Right forelimb (tissue), 1 donor: ENCODE results near the gene ARSK.

ENCODE experiments used
- DNase-seq: peaks from one replicate; pipeline ENCODE4 v3.0.0-alpha.2; 2018

ARSK gene

DNA sequence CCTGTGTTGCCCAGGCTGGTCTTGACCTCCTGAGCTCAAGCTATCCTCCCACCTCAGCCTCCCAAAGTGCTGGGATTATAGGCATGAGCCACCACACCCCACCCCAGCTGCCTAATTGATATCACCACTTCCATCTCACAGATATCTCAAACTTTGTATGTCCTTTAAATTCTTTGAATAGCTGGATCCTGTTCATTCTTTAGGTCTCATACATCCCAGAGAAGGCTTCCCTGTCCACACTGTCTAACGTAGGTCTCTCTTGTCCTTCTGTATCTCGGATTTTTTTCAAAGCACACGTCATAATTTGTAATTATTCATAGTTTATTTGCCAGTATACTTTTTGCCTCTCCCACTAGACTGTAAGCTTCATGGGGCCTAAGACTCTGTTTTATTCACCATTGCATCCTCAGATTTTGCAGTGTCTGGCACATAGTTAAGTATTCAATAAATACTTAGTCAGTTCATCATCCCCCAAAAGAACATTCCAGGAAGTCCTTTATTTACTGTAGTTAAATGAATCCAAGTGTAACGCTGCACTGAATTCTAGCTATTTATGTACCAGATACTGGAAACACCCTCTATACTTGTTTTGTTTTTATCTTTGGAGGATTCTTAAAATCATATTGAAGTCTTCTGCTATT, 10.5 kb downstream of the ARSK start:
- no peak for DNase-seq

DNA sequence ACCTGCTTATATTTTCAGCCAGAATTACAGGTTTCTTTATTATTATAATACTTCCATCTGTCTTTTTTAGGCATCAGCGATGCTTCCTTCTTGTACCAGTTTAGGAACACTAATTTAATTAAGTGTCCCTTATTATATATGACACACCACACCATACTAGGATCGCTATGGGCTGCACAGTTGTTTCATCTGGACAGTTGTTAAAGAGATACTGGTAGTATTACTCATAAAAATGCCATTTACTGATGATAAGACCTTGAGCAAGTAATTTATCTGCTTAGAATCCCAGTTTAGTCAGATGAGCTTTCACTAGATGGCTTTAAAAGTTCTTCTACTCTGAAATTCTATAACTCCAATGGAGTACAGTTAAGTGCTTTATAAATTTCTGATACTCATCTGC, 17.1 kb downstream of the ARSK start:
- no peak for DNase-seq

DNA sequence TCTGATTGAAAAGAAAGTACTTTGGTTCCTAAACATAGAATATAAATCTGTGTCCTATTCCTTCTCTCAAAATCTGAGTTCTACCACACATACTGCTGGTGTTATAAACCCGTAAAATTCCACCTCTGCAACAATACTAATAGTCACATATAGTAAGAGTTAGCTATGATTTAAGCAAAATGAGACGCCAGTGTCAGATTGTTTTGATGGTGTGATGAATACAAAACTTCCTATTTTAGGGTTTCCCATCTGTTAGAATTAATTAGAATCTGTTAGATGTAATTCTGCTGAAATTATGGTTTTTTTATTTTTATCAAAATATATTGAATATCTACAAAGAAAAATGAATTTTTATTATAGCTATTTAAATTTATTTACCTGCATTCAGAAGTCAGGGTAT, 26.7 kb downstream of the ARSK start:
- no peak for DNase-seq

DNA sequence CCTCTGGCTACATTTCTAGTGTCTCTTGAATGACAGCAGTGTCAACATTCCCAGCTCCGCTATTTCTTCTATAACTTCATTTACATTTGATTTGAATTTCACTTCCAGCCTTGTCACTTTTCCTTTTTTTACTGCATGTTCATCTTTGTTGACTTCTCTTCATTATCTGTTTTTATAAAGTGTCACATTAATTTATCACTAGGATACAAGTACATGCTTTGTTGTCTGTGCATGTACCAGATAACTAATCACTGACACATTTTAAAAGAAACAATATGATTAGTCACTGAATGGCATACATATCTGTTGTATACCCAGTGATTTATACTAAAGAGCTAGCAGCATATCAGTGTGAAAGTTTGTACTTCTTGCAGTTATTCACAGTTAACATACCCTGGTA, 29.1 kb downstream of the ARSK start:
- no peak for DNase-seq

DNA sequence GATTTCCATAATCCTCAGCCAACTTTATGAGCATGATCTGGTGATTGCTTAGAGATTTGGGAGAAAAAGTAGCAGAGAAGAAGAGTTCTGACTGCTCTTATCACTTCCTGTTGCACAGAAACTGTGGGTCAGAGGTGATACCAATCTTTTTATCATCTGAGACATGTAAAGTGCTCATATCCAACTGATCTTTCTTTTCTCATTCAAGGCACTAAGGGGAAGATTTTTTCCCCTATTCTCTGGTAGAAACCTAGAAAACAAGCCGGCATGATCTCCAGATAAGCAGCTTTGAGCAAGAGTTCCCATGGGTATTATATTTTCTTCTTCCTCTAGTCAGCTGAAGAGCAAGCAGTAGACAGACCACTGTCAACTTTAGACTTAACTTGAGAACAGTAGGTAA, 36.0 kb downstream of the ARSK start:
- DNase-seq, result no peak

DNA sequence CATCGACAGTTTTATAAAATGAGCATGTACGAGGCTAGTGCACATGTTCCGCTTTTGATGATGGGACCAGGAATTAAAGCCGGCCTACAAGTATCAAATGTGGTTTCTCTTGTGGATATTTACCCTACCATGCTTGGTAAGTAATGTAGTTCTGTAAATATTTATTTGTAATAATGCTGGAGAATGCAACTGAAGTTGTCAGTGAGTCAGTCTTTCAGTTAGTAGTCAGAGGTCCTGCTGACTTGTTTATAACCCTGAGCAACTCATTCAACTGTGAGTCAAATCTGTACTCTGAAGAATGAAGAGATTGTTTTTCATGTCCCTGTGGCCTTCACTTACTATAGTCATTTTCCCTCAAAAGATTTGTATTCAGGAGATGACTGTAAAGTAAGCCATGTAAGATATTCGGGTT, 36.6 kb downstream of the ARSK start:
- DNase-seq, result no peak

DNA sequence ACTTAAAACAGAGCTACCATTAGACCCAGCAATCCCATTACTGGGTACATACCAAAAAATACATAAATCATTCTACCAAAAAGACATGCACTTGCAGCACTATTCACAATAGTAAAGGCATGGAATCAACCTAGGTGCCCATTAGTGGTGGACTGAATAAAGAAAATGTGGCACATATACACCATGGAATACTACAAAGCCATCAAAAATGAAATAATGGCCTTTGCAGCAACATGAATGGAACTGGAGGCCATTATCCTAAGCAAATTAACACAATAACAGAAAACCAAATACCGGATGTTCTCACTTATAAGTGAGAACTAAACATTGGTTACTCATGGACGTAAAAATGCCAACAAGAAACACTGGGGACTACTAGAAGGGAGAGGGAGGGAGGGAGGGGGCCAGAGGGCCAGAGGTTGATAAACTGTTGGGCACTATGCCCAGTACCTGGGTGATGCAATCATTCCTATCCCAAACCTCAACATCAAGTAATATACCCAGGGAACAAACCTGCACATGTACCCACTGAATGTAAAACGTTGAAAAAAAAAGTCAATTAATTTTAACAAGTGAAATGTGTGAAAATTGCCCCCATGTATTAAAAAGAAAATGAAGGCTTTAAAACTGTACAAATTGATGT, 40.5 kb downstream of the ARSK start:
- DNase-seq, result no peak

DNA sequence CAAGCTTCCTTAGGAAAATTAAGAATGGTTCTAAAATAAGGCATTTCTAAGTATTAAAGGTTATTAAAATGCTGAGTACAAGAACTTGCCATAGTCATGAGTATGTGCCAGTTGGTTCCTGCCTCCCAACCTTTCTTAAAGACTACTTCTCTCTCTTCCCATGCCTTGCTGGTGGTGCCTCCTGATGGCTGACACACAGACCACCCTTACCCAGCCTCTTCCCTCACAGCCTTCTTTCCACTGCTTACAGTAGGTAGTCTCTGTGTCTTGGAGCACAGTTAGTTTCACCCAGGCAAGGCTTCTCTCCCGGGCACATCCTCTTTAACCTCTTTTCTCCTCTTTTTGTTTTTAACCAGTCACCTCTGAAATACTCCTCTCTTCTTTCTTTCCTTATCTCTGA, 44.4 kb downstream of the ARSK start:
- DNase-seq, result no peak

DNA sequence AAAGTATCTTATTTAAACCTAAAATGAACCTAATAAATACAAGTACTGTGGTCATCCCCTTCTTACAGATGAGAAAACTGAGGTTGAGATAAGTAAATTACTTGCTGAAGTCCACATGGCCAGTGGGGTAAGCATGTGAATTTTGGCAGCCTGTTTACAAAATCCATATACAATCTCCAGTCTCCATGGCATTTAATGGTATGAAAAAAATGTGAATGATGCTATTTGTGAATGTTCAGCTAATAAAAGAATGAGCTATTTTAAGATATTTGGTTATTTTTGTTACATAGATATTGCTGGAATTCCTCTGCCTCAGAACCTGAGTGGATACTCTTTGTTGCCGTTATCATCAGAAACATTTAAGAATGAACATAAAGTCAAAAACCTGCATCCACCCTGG, 45.7 kb downstream of the ARSK start:
- DNase-seq, result no peak

DNA sequence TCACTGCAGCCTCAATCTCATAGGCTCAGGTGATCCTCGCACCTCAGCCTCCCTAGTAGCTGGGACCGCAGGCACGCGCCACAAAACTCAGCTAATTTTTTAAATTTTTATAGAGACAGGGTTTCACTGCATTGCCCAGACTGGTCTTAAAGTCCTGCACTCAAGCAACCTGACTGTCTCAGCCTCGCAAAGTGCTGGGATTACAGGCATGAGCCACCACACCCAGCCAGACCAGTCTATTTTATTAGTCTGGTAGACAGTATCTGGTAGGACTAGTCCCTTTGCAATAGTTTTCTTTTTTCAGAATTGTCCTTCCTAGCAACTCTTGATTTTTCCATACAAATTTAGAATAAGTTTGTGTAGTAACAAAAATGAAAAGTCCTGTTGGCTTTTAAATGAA, 50.9 kb downstream of the ARSK start:
- DNase-seq, result no peak

DNA sequence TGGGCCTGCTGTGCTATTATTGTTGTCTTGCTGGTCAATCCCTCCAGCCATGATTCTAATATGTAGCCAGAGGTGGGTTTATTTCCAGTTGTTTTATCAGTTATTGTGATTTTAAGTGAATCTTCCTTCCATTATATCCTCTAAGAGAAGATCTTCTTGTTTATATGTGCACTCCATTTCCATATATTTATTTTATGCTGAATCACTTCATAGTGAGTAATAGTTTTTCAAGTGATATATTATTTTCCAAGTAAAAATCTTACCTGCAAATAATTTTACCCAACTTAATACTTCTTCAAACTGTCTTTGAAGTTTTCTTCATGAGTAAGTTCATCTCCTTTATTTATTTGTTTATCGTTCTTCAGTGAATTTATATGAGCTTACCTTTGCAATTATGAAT, 51.5 kb downstream of the ARSK start:
- DNase-seq, result no peak

DNA sequence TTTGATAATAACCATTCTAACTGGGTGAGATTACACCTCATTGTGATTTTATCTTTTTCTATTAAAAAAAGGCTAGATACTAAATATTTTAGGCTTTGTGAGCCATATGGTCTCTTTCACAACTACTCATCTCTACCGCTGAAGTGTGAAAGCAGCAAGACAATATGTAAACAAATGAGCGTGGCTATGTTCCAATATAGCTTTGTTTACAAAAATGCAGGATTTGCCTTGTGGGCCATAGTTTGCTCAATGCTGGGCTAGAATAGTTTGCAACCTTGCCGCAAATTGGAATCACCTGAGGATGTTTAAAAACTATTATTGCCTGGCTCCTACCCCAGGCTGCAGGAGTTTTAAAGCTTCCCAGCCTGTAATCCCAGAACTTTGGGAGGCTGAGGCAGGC, 54.8 kb downstream of the ARSK start:
- DNase-seq, result no peak

DNA sequence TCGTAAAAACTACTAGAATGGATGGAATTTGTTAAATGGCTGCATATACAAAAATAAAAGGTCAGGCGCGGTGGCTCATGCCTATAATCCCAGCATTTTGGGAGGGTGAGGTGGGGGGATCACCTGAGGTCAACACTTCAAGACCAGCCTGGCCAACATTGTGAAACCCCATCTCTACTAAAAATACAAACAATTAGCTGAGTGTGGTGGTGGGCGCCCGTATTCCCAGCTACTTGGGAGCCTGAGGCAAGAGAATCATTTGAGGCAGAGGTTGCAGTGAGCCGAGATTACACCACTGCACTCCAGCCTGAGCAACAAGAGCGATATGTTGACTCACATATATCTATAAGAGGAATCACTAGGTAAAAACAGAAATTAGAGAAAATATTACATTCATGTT, 55.6 kb downstream of the ARSK start:
- no peak for DNase-seq

DNA sequence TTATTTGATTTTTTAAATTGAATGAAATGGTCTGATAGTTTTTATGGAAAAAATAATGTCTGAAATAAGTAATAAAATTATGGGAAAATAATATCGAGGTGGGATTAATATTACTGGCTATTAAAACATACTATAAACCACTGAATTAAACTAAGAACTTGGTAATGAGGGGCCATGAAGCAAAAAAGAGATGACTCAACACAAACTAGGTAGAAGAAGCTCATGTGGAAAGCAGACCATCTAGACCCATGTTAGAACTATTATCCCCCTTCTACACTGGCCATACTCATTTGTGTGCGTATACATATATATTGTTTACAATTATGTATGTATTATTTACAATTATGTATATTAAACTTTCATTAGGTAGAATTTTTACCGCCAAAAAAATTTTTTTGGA, 56.5 kb downstream of the ARSK start:
- DNase-seq, result no peak

DNA sequence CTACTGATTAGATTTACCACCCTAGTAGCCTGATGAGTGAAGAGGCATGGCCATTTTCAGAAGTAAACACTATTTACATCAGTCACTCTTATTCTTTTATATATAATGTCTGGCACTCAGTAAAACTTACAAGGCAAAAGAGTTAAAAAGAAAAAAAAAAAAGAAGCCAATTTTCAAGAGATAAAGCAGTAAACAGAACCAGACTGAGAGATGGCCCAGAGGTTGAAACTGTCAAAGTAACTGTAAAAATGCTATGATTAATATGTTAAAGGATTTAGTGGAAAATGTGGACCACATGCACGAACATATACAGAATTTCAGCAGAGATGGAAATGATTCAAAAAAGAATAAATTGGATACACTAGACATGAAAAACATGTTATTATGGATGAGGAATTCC, 58.6 kb downstream of the ARSK start:
- DNase-seq, result no peak

DNA sequence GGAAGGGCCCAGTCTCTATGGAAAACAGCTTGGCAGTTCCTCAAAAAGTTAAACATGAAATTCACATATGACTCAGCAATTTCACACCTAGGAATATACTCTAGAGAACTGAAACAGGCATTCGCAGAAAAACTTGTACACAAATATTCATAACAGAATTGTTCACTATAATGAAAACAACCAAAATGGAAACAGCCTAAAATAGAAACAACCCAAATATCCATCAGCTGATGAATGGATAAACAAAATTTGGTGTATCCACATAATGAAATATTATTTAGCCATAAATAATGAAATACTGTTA, 60.2 kb downstream of the ARSK start:
- DNase-seq, result no peak

DNA sequence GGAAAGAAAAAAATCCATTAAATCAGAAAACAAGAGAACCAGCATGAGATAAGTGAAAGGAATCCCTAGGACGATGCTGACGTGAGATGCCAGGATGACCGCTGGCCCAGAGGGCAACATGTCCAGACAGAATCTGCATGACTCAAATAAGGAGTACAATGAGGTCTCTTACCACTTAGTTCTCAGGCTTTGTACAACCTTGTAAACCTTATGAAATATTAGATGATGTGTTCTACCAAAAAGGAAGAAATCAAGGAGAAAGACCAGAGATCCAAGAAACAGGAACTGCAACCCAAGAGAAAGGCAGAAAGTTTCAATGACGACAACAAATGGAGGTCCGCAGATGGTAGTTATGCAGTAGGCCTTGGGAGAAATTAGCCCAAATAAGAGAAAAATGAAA, 62.2 kb downstream of the ARSK start:
- no peak for DNase-seq

DNA sequence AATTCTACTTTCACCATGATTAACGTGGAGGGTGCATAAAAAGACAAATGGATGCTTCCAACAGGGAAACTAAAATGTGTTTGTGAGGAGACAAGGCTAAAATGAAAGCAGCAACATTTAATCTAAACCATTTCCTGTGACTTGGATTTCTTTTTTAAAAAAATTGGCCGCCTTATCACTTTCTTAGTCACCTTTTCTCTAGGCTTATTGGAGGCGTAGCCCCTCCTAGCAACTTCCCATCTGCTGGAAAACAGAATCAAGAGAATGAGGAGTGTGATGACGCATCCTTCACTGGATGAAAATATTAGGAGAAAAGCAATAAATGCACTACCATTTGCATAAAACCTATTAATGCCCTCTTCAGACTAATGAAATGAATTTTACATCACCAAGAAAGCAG, 64.2 kb downstream of the ARSK start:
- DNase-seq, result no peak

DNA sequence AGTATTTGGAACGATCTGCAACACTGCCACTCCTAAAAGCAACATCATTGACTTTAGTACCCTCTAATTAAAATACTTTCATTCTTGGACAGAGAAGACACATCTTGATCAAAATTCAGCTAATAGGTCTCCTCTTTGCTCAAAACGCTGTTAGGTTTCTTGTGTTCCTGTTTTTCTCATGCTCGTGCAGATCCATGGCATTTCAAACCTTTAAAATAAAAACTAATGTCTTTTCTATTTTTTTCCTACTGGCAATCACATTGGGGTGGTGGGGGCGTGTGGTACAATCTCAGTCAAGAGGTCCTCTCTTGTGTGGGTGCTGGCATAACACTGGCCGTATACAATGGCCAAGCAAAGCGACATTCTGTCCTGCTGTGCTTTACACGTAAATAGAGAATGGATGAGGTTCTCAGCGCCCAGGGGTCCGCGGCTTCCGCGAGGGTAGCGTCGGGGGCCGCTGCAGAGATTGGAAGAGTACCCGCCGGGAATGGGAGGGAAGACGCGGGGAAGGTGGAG, 64.7 kb downstream of the ARSK start:
- no peak for DNase-seq

DNA sequence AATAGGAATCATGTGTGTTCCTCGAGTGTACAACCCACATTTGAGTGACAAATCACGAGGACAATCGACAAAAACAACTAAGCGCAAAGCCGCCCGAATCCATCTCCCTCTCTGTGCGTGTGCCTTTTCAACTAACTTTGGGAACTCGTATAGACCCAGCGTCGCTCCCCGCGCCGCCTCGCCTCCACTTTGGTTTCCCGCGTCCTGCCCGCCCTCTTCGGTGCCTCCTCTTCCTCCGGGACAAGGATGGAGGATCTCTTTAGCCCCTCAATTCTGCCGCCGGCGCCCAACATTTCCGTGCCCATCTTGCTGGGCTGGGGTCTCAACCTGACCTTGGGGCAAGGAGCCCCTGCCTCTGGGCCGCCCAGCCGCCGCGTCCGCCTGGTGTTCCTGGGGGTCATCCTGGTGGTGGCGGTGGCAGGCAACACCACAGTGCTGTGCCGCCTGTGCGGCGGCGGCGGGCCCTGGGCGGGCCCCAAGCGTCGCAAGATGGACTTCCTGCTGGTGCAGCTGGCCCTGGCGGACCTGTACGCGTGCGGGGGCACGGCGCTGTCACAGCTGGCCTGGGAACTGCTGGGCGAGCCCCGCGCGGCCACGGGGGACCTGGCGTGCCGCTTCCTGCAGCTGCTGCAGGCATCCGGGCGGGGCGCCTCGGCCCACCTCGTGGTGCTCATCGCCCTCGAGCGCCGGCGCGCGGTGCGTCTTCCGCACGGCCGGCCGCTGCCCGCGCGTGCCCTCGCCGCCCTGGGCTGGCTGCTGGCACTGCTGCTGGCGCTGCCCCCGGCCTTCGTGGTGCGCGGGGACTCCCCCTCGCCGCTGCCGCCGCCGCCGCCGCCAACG, 65.3 kb downstream of the ARSK start, which contains the start of gene GPR150:
TSS of gene GPR150 (plus strand) at position 58 of the 840 bp plus-strand sequence. CDS start at position 247, 189 bp downstream.
- DNase-seq, result peak; percentile 69

DNA sequence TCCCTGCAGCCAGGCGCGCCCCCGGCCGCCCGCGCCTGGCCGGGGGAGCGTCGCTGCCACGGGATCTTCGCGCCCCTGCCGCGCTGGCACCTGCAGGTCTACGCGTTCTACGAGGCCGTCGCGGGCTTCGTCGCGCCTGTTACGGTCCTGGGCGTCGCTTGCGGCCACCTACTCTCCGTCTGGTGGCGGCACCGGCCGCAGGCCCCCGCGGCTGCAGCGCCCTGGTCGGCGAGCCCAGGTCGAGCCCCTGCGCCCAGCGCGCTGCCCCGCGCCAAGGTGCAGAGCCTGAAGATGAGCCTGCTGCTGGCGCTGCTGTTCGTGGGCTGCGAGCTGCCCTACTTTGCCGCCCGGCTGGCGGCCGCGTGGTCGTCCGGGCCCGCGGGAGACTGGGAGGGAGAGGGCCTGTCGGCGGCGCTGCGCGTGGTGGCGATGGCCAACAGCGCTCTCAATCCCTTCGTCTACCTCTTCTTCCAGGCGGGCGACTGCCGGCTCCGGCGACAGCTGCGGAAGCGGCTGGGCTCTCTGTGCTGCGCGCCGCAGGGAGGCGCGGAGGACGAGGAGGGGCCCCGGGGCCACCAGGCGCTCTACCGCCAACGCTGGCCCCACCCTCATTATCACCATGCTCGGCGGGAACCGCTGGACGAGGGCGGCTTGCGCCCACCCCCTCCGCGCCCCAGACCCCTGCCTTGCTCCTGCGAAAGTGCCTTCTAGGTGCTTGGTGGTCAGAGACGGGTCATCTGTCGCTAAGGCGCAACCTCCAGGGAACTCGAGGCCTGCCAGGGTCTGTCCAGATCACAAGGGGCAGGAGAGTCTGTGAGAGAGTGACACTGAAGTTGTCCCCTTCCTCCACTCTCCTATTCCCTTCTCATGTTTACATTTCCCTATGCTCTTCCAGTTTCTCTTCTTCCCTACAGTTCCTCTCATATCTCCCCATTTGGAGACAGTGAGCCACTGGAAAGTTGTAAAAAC, 66.3 kb downstream of the ARSK start:
- peak; percentile 69 for DNase-seq

DNA sequence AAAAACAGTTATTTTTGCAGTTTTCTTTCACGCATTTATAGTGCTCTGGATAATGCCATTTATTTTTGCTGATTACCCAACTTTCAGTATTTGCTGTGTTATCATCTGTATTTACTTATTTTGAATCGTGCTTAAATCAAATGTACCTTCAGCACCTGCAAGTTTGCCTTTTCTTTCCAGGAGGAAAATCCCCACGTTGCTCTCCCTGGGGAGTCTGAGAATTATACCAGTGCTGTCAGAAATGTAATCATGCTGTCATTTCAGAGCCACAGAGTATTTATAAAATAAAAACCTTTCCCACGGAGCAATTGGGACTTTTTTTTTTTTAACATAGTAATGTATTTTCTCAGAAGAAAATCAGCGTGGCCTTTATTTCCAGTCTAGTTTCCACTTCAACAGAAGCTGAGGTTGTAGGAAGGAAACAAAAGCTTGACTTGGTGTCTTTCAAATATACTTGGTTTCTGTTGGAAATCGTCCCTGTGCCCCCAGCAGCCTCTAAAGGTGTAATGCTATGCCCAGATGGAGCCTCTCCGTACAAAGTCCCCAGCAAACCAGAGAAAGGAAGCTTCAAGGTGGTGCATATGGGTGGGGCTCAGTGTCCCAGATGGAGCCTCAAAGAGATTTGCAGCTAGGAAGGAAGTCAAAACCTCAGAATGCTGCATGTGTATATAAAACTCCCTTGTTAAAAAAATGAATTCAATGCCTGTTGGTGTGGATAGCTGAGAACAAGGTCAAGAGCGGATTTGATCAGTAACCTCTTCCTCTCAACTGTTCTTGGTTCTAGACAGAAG, 67.1 kb downstream of the ARSK start:
- no peak for DNase-seq
